Adrenal gland (tissue), 12 donors: ENCODE measurements around the gene GLDC. TPM values are rescaled to one million over a fixed set of nuclear protein-coding genes. Genes with fewer than 3 reads are reported as not detected.

Source experiments
- DNase-seq, 7 donors: peaks; one replicate each; pipeline ENCODE4 v3.0.0-alpha.2; 2019 to 2020
- H3K27ac ChIP-seq, 5 donors: fragments of 200-600 bp; sonication (generic) in 4 of 5; 1 replicate in 3 of 5; 2 replicates in 2 of 5; pipeline versions ENCODE4 v1.5.1 to v1.8.0; 2016 to 2020; ENCODE audit warnings: mild to moderate bottlenecking in 1 of 5
- H3K27me3 ChIP-seq: fragments of 200-600 bp; 2 replicates; pipeline ENCODE4 v1.8.0; 2021
- H3K36me3 ChIP-seq, 2 donors: fragments of 200-600 bp; replicated peaks in 1 of 2; 1 replicate in 1 of 2; 2 replicates in 1 of 2; pipeline versions ENCODE4 v1.5.1 to v1.8.0; 2018 to 2022
- H3K4me1 ChIP-seq, 2 donors: fragments of 200-600 bp; replicated peaks in 1 of 2; 1 replicate in 1 of 2; 2 replicates in 1 of 2; pipeline versions ENCODE4 v1.5.1 to v1.8.0; 2018 to 2021
- H3K4me3 ChIP-seq, 4 donors: fragments of 200-600 bp; sonication (generic) in 3 of 4; one replicate each; pipeline ENCODE4 v1.5.1; 2016 to 2018
- H3K9me3 ChIP-seq, 3 donors: fragments of 200-600 bp; sonication (generic) in 1 of 3; replicated peaks in 1 of 3; 1 replicate in 2 of 3; 2 replicates in 1 of 3; pipeline versions ENCODE4 v1.5.1 to v1.8.0; 2016 to 2021
- POLR2A ChIP-seq, 2 donors: fragments of 450-650 bp; IDR thresholded peaks; one replicate each; pipeline ENCODE4 v1.6.1; 2017; ENCODE audit warnings: antibody characterized with exemption in 2 of 2, mild to moderate bottlenecking in 2 of 2, moderate library complexity in 1 of 2
- WGBS, 4 donors: extraction: QIAGEN DNeasy Blood & Tissue Kit in 2 of 4; methylation state at CpG; one replicate each; pipeline versions ENCODE4 v1.1.5 to v1.1.7; 2013 to 2017; 5-methylcytosine and 5-hydroxymethylcytosine counted together
- intact Hi-C, 2 donors: fragments of 100-400 bp; cut with DNase I; formaldehyde crosslinking; loops; one replicate each; pipeline versions ENCODE4 v1.14.1 to v1.15.0; 2022 to 2023
- polyA plus RNA-seq, 3 donors: library from polyadenylated mRNA; stranded (reverse); fragments of 200-250 nt in 2 of 3; fragments of 350-450 nt in 1 of 3; fragmentation: Illumina TruSeq in 1 of 3; extraction: RNeasy Lipid Tissue Mini Kit (QIAGEN cat#74804) in 1 of 3; gene quantifications; one replicate each; pipeline ENCODE4 v1.2.3, GENCODE V29; 2013 to 2014
- total RNA-seq, 9 donors: library from RNA; depleted of rRNA in 4 of 9; stranded (reverse); fragments of >200 nt in 4 of 9; fragments of 120-200 nt in 1 of 9; fragmentation: NEBNext Ultra II Directional in 1 of 9; extraction: Animal tissue kit (Norgen Biotek cat#: 25700) in 1 of 9; gene quantifications; one replicate each; pipeline versions ENCODE4 v1.1.0 to v1.2.4, GENCODE V29; 2013 to 2023
- TF ChIP-seq, protein P1 (sequence below), 6 experiments: fragments of 450-650 bp in 4 of 6; fragments of 200-600 bp in 2 of 6; sonication (generic) in 1 of 6; IDR thresholded peaks; 1 replicate in 5 of 6; 2 replicates in 1 of 6; pipeline versions ENCODE4 v1.5.1 to v1.8.0; 2016 to 2021; ENCODE audit warnings: antibody characterized with exemption in 6 of 6, mild to moderate bottlenecking in 2 of 6, moderate library complexity in 1 of 6
- donor health status: healthy with polysubstance abuse.
- donor health status: Bipolar disorder and iron deficiency.
- donor health status: DM: yes; HTN: yes; CAD: no.
- donor health status: DM: no; HTN: no; CAD: no.
- donor health status: DM: no; HTN: no; CAD: no.
- donor health status: DM: yes; HTN: yes; CAD: no.

GLDC gene
- total and polyA plus RNA-seq, 12 donors = 0.14 to 1.3 (median 0.36) TPM; not detected in 2

DNA sequence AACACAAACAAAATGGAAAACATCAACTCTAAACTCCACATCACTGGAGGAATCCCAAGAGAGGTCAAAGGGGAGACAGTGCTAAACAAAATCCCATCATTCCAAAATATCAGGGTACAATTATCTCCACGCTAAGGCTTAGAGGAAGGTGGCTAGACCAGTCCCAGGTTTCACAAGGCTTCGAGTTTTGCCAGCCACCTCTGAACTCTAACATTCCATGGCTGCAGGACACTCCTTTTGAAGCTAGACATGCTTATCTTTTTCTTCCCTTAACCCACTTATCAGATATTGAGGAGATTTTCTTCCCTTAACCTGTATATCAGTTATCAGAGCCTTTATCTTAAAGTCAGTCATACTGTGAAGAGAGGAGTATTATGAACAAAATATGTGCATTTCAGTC, 53.3 kb downstream of the GLDC start:
- DNase-seq = no peak
- Histone ChIP-seq H3K4me1 (no peaks in the 10 kb centered on the region), H3K36me3 (no peaks in the 10 kb centered on the region), H3K27me3 (no peaks in the 10 kb centered on the region), H3K9me3 (no peaks in the 10 kb centered on the region), H3K27ac (no peak overlapping the region), H3K4me3 (no peak overlapping the region)
- WGBS, 4 donors = 57 to 74% (median 60%) methylated on average over 2 of the region's 2 CpGs
- TF ChIP-seq, protein P1, sequence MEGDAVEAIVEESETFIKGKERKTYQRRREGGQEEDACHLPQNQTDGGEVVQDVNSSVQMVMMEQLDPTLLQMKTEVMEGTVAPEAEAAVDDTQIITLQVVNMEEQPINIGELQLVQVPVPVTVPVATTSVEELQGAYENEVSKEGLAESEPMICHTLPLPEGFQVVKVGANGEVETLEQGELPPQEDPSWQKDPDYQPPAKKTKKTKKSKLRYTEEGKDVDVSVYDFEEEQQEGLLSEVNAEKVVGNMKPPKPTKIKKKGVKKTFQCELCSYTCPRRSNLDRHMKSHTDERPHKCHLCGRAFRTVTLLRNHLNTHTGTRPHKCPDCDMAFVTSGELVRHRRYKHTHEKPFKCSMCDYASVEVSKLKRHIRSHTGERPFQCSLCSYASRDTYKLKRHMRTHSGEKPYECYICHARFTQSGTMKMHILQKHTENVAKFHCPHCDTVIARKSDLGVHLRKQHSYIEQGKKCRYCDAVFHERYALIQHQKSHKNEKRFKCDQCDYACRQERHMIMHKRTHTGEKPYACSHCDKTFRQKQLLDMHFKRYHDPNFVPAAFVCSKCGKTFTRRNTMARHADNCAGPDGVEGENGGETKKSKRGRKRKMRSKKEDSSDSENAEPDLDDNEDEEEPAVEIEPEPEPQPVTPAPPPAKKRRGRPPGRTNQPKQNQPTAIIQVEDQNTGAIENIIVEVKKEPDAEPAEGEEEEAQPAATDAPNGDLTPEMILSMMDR (IDR thresholded peaks at IDR 0.05) = no peak
- TF ChIP-seq POLR2A (IDR thresholded peaks at IDR 0.05) = no peak
- intact Hi-C loops = loop anchor here in 1 of 2 donors (10.0 kb wide), 1 partner anchor 143 kb away; no protein-coding TSS in a partner anchor

DNA sequence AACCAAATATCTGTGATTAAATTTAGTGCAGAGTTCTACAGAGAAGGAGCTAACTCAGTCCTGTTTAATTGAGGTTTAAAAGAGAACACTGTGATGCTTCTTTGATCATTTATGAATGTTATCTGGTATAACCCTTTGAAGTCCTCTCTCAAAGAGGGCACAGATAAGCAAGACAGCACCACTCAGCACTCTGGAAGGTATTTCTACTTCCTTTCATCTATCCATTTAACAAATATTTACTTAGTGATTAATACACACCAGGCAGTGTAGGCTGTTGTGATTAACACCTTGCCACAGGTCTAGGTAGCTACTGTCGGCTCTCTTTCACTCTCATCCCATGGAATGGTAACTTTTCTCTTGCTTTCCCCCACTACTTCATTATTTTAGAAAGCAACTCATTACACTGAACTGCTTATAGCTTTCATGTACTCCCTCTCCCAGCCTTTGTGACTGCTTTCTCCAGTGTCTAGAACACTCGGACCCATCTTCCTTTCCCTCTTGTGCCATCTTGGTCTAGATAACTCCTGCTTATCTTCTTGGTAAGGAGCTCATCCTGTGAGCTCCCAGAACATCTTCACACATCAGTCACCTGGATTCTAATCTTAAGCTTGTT, 54.7 kb downstream of the GLDC start:
- no peaks in the 10 kb centered on the region for H3K9me3 ChIP-seq
- no peak overlapping the region for H3K4me3 ChIP-seq
- no peaks in the 10 kb centered on the region for H3K27me3 ChIP-seq
- no peaks in the 10 kb centered on the region for H3K36me3 ChIP-seq
- TF ChIP-seq POLR2A (IDR thresholded peaks at IDR 0.05) = no peak
- TF ChIP-seq, protein P1 (IDR thresholded peaks at IDR 0.05) = no peak
- no peaks in the 10 kb centered on the region for H3K4me1 ChIP-seq
- no peak for DNase-seq
- 64 to 83% (median 70%) methylated on average over 2 of the region's 2 CpGs for WGBS, 4 donors
- intact Hi-C loops = loop anchor here in 1 of 2 donors (10.0 kb wide), 1 partner anchor 144 kb away; no protein-coding TSS in a partner anchor
- no peak overlapping the region for H3K27ac ChIP-seq

GRCh38 chr9:6590334-6590733, 55.2 kb downstream of the GLDC start:
- DNase-seq = peak in 1 of 7 donors; percentile 2
- Histone ChIP-seq H3K4me3 (no peak overlapping the region), H3K27me3 (no peaks in the 10 kb centered on the region), H3K36me3 (no peaks in the 10 kb centered on the region), H3K4me1 (no peaks in the 10 kb centered on the region), H3K27ac (no peak overlapping the region), H3K9me3 (no peaks in the 10 kb centered on the region)
- WGBS, 4 donors = 56 to 79% (median 63%) methylated on average over 2 of the region's 2 CpGs
- TF ChIP-seq, protein P1 (IDR thresholded peaks at IDR 0.05) = no peak
- no peak for TF ChIP-seq POLR2A (IDR thresholded peaks at IDR 0.05)
- intact Hi-C loops = loop anchor here in 1 of 2 donors (10.0 kb wide), 1 partner anchor 144 kb away; no protein-coding TSS in a partner anchor

DNA sequence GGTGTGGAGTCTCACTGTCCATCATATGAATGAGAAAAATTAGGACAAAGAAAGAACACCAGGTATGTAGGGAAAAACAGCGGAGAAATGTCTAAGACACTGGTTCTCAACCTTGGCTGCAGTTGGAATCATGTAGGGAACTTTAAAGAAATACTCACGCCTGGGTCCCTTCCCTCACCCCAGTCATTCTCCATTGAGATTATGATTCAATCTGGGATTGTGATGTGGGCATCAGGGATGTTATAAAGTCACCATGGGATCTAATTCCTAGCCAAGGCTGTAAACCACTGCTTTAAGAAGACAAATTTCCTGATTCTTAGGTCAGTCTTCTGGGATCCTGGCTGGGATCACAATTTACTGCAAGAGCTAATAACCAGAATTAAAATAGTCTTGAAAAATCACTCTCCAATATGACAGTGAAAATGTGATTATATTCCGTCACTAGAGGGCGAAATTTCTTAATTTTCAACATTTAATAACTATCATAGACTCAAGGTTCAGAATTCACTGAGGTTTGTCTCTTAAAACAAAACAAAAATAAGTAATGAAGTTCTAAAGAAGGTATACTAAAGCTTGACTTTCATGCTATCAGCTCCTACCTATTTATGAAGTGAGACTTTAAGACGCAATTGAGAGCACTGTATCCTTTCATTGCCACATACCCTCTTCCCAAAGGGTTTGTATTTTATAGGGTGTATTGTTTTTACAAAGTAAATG, 60.5 kb downstream of the GLDC start:
- no peak for DNase-seq
- H3K4me1 ChIP-seq = no peaks in the 10 kb centered on the region
- no peak overlapping the region for H3K4me3 ChIP-seq
- H3K27me3 ChIP-seq = no peaks in the 10 kb centered on the region
- no peaks in the 10 kb centered on the region for H3K36me3 ChIP-seq
- 28 to 44% (median 38%) methylated on average over 5 of the region's 5 CpGs for WGBS, 4 donors
- no peaks in the 10 kb centered on the region for H3K9me3 ChIP-seq
- no peak overlapping the region for H3K27ac ChIP-seq
- no peak for TF ChIP-seq POLR2A (IDR thresholded peaks at IDR 0.05)
- TF ChIP-seq, protein P1 (IDR thresholded peaks at IDR 0.05) = peak; percentile 19 to 61 (median 48)
- intact Hi-C loops = loop anchor here (5.0 to 10.0 kb wide), 2 partner anchors 82 to 90 kb away; no protein-coding TSS in a partner anchor
